Left kidney (tissue), 2 donors: Measurements from ENCODE around the gene PCARE. TPM values are rescaled to one million over a fixed set of nuclear protein-coding genes. Genes with fewer than 3 reads are reported as not detected.
"Not testable (repeated sequence)": the region's sequence is repeated elsewhere in the genome, so short reads cannot be mapped to it uniquely, and the experiment has no call there.

Experiments used
- DNase-seq: peaks from one replicate; pipeline ENCODE4 v3.0.0-alpha.2; 2013
- polyA plus RNA-seq: library from polyadenylated mRNA; unstranded; fragments of 120-200 nt; gene quantifications from one replicate; pipeline ENCODE4 v1.2.1, GENCODE V29; 2013; ENCODE audit not compliant: insufficient read length

PCARE gene
- polyA plus RNA-seq, 1 donor, result 0.43 TPM

DNA sequence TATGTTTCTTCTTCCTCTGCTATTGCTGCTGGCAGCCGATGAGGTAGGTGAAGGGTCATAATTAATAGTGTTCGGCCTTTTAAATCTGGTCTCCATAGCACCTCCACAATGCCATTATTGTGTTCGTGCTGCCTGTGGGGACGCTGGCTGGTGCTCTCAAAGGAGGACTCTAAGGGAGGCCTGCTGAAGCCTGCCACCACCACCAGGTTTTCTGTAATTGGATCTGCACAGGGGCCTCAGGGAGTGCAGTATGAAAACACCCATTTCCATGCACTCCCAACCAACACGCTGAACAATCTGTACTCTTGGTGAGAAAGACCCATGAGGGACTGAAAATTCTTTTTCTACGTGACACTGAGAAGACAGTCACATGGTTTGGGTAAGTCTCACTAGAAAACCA is 23.2 kb upstream of the PCARE start:
- no peak for DNase-seq

DNA sequence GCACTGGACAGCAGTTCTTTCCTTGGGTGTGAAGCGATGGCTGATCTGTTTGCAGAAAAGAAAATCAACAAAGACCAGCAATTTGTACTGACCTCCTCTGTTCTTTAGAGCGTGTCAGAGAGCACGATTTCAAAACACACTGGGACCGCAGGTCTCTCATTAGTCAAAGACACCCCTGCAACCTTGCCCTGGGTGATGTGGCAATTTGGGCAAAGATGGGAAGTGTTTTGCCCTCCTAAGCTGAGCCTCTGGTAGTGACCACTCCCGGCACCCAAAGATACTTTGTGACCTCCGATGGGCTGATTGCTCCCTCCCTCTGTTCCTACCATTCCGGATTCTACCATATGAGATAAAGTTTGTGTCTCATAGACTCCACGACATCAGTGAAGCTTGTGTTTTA is 22.6 kb upstream of the PCARE start:
- DNase-seq, result no peak

- not testable (repeated sequence) for DNase-seq
Measured at GRCh38 chr2:29090311-29090710, 16.0 kb upstream of the PCARE start.

GRCh38 chr2:29084554-29084953 is 10.2 kb upstream of the PCARE start:
- DNase-seq, result no peak

GRCh38 chr2:29082804-29083495 is 8.6 kb upstream of the PCARE start:
- no peak for DNase-seq

DNA sequence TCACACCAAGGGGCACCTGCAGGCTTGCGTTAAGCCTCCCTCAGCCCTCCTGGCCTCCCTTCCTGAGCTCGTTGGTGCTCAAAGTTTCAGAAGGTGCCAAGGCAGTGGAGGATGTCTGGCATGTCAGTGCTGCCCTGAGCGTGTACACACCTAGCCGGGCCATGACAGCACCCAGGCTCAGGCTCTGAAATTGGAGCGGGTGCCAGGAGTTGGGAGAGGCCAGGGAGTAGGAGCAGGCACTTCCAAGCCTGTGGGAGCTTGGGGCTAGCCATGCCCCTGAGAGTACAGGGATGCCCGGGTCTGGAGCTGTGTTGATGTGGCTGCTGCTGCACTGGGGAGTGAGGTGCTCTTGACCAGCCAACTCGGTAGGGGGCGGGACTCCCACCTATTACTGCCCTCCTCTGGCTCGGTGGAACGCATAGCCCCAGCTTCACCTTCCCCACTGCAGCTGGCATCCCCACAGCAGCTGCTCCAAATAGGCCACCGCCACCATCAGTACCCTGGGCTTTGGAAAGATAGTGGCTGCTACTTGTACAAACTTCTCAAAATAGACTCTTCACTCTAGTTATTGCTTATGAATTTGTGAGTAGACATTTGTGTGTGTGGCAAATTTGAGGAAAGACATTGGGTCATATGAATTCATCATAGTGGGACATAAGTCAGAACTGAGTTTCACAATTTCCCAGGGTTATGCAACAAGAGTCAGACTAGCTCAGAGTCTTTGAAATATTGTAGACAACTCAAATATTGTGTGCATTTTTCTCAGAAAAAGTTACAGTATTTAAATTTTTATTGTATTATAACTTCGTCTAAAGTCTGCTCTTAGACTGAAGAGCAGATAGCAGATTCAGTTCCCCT is 6.8 kb upstream of the PCARE start:
- DNase-seq, result no peak

DNA sequence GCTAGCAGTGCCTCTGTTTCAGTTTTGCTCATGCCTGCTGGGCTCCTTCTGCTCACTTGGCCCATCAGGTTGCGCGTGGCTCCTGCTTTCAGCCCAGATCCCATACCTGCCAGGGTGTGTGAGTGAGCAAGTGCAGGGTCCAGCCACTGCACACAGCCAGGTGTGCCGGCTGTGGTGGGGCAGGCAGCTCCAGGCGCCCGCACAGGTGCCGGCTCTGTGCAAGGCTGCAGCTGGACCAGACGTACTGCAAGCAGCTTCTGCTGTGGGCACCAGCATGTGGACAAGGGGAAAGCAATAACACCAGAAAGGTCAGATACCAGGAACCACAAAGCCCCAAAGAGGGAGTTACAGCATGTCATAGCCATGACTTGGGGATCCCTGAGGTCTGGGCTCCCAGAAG is 5.6 kb upstream of the PCARE start:
- DNase-seq, result no peak

DNA sequence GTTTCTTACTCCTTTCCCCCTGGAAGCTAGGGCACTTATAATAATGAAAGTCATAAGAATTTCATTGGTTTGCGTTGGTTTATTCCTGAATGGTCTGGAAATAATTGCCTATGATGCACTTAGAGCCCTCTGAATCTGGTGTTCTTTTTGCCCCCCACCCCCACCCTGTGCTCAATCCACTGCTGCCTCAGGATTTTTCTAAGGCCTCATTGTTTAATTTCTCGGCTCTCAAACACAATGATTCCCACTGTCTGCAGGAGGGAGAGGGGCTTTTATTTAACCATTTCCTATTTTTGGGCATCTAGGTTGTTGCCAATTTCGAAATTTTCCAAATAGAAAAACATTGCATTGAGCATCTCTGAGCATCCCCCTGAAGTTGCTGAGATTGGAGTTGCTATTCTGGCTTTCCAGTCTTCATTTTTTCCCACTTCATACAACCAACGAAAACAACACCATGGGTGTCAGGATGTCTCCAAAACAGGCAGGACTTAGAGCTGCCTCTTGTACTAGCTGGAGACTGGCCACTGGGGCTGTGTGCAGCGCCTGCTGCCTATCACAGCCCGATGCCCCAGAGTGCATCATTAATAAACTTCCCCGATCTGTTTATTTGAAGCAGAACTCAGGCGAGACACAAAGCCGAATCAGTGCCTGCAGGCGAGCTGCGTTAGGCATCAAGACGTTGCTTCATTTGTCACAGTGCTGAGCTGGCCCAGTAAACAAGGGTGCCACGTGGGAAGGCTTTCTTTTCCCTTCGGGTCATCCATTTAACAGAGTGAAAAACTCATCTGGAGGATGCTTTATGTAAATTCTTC is 1.8 kb upstream of the PCARE start:
- DNase-seq, result no peak

- no peak for DNase-seq
Measured at GRCh38 chr2:29073933-29074332, 390 bp downstream of the PCARE start.

DNA sequence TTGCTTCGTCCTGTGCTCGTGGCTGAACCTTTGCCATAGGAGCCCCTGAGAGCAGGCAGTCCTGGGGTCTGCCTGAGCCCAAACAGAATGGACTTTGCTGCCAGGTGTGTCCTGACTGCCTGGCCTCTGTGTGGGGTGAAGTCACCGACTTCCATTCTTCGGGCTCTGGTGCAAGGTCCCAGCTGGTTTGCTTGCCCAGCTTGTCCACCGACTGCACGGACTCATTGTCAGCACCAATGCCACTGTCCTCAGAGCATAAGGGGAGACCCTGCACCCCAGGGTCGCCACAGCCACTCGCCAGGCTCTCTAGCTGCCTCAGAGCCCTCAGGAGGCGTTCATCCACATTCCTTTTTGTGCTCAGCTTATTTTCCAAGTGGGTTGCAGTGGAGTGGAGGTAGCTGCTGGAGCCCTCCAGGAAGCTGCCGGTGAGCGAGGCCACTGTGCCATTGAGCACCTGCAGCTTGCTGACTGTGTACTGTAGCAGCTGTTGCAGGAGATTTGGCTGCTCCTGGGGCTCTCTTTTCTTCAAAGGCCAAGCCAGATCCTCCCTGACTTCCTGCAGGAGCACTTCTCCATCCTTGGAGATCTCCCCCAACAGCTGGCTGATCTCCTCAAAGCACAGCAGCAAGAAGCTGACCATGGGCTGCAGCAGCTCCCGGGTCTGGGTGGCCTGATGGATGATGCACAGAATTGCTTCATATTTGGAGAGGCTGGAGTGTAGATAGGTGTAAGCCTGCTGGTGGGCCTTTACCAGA is 1.2 kb downstream of the PCARE start:
- DNase-seq, result no peak

DNA sequence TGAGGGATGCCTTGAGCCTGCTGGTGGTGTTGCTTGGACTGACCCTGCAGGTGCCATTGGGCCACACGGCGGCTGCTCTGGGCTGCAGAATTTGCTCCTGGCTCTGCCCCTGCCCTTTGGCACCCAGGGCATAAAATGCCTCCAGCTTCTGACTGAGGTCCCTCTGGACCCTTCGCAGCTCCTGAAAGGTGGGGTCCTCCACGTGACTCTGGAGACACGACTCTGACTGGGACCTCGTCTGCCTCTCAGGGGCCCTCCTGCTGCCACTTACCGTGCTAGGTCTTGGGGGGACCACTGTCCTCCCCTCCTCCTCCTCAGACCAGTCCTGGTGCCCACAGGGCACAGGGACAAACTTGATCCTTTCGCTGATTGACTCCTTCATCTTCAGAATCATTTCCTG is 2.1 kb downstream of the PCARE start:
- no peak for DNase-seq

DNA sequence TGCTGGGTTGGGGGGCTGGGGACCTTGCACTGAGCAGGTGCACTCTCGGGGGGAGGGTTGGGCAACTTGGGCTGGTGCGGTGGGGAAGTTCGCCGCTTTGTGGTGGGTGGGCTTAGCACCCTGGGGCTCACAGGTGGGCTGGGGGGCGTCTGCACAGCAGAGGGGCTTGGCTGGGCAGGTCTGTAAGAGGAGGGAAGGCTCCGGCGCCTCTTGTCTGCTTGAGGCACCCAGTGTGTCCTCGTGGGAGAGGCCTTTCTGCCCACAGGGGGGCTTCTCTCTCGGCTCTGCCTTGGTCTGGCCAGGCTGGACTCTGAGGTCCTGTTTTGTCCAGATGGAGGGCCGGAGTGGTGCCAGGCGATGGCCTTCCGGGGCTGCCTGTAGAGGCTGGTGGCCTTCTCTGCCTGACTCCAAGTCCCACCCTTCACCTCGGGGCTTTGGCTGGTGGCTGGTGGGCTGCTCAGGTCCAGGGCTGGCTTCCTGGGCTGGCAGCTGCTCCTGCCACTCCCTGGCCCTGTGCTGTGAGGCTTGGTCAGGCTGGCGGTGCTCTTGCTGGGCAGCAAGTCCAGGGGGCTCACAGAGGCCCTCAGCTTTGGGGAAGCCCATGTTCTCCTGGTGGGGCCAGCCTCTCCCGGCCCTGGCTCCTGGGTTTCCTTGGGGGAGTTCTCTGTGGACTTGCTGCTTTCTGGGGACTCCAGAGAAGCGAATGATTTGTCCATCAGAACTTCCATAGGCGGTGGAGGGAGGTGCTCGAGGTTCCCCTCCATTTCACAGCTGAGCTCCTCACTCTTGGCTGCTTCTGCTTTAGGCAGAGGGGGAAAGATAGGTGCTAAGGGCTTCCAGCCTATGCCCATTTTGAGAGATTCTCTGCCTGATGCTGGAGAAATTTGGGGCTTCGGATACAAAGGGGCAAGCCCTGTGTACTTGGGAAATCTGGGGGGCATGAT is 3.0 kb downstream of the PCARE start:
- no peak for DNase-seq

GRCh38 chr2:29070526-29070925 is 3.8 kb downstream of the PCARE start:
- no peak for DNase-seq

GRCh38 chr2:29068513-29068912 is 5.8 kb downstream of the PCARE start:
- no peak for DNase-seq

- DNase-seq, result no peak
Measured at GRCh38 chr2:29066997-29067605, 7.2 kb downstream of the PCARE start.

GRCh38 chr2:29066271-29066860 is 8.0 kb downstream of the PCARE start:
- DNase-seq, result no peak

DNA sequence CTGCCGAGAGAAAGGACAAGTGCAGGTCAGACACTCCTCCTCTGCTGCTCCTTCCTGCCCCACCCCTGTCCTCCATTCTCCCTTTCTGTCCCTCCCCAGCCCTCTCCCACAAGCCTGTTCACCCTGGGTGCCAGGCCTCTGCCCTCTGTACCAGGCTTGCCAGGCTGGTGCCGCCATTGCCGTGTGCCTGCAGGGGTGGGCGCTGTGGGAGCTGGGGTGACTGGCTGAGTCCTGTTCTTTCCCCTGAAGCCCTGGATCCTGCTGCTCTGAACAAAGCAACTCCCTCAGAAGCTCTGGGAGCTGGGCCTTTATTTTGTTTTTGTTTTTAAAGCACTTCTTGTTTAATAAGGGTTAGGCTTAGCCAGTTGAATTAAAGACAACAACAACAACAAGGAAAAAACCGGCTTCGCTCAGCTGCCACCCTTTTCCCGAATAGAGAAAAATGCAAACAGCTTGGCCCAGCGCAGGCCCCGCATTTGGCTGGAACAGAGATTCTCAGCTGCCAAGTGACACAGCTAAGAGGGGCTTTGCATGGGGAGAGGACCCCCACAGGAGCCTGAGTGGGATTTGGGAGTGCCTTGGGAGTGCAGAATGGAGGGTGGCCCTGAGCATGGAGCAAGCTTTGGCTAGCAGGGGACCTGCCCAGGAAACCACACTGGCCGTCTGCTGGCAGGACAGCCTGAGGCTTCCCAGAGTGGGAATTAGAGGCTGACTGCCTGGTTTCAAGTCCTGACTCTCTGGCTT is 9.1 kb downstream of the PCARE start:
- no peak for DNase-seq

DNA sequence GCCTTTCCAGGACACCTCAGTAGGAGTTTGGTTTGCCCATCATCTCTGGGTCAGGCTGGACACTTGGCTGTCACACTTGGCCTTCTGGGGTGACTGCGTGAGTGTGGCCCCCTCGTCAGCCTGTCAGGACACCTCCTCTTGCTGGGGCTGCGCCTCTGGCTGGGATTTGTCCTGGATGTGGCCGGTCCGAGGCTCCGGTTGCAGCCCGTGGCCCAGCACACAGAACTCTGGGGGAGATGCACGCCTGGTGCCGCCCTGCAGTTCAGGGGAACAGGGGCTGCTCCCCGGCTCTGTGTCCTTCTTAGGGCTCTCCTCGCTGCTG is 9.6 kb downstream of the PCARE start:
- DNase-seq, result no peak

DNA sequence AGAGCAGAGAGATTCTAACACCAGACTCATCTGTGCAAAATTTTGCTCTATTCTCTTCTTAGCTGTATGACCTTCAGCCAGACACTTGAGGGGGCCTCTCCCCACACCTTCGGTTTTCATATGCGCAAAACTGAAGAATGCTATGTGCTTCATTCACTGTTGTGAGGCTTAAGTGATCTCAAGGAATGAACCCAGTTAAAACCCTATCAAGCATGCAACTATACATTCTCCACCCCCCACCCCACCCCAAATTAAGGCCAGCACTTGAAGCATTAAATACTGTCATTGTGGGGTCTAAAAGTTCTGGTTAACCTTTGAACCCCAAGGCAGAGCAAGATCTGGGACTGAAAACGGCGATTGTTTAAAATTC is 10.0 kb downstream of the PCARE start:
- DNase-seq, result no peak
